HL-60 (cell line): Measurements from ENCODE around the gene CCDC92B.
"Not testable (repeated sequence)": the region's sequence is repeated elsewhere in the genome, so short reads cannot be mapped to it uniquely, and the experiment has no call there.

Experiments used
- DNase-seq, 2 experiments: peaks; one replicate each; pipeline ENCODE4 v3.0.0-alpha.2; 2010 to 2020; ENCODE audit warnings: low read depth in 1 of 2, low spot score in 1 of 2
- H3K27ac ChIP-seq: fragments of 250-450 bp; sonication (Bioruptor Pico); replicated peaks from 2 replicates; pipeline ENCODE4 v1.5.1; 2020; ENCODE audit warnings: mild to moderate bottlenecking, moderate library complexity
- H3K27me3 ChIP-seq: fragments of 250-450 bp; sonication (Bioruptor Pico); 2 replicates; pipeline ENCODE4 v1.5.1; 2021; ENCODE audit warnings: mild to moderate bottlenecking, moderate library complexity; ENCODE audit not compliant: insufficient read depth, poor library complexity, severe bottlenecking
- H3K4me3 ChIP-seq: replicated peaks from 2 replicates; pipeline ENCODE4 v1.5.1; 2011; ENCODE audit warnings: mild to moderate bottlenecking, control low read depth, low read length; ENCODE audit not compliant: insufficient read depth
- GABPA ChIP-seq: IDR thresholded peaks from 2 replicates; pipeline ENCODE4 v1.6.1; 2012; ENCODE audit warnings: low read depth
- POLR2AphosphoS5 ChIP-seq: IDR thresholded peaks from 2 replicates; pipeline ENCODE4 v1.6.1; 2012; ENCODE audit warnings: low read depth
- SPI1 ChIP-seq: IDR thresholded peaks from 2 replicates; pipeline ENCODE4 v1.6.1; 2012; ENCODE audit warnings: low read depth, mild to moderate bottlenecking, borderline replicate concordance
- TF ChIP-seq, protein P1 (sequence below): IDR thresholded peaks from one replicate; pipeline ENCODE4 v1.5.1; 2011; ENCODE audit warnings: low read length, control low read depth, inconsistent platforms; ENCODE audit not compliant: insufficient read depth
- TF ChIP-seq, protein P2 (sequence below): IDR thresholded peaks from 2 replicates; pipeline ENCODE4 v1.6.1; 2012; ENCODE audit warnings: low read depth; ENCODE audit not compliant: insufficient replicate concordance

CCDC92B gene

DNA sequence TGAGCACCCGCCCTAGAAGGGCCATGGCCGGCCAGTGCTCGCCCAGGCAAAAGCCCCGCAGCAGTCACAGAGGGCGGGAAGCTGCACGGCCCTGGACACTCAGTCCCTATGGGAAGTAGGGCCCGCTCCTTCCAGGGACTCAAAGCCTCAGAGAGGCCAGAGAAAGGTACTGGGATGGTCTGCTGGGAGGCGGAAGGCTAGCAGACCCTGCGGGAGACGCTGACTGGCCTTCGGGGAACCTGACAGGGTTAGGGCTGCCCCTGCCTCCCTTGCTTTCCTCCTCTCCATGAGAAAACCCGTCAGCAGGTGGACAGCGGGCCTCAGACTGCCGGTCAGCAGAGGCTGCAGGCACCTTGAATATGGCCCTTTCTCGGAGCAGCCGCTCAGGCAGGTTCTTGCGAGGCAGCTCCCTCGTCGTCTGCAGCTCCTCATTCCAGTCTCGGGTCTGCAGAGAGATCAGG is 49.4 kb downstream of the CCDC92B start:
- H3K4me3 ChIP-seq, result no peak overlapping the region
- no peaks in the 10 kb centered on the region for H3K27me3 ChIP-seq
- DNase-seq, result no peak
- no peak for TF ChIP-seq SPI1
- no peak for TF ChIP-seq GABPA
- TF ChIP-seq, protein P1, sequence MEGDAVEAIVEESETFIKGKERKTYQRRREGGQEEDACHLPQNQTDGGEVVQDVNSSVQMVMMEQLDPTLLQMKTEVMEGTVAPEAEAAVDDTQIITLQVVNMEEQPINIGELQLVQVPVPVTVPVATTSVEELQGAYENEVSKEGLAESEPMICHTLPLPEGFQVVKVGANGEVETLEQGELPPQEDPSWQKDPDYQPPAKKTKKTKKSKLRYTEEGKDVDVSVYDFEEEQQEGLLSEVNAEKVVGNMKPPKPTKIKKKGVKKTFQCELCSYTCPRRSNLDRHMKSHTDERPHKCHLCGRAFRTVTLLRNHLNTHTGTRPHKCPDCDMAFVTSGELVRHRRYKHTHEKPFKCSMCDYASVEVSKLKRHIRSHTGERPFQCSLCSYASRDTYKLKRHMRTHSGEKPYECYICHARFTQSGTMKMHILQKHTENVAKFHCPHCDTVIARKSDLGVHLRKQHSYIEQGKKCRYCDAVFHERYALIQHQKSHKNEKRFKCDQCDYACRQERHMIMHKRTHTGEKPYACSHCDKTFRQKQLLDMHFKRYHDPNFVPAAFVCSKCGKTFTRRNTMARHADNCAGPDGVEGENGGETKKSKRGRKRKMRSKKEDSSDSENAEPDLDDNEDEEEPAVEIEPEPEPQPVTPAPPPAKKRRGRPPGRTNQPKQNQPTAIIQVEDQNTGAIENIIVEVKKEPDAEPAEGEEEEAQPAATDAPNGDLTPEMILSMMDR, result no peak
- TF ChIP-seq POLR2AphosphoS5, result no peak
- TF ChIP-seq, protein P2, sequence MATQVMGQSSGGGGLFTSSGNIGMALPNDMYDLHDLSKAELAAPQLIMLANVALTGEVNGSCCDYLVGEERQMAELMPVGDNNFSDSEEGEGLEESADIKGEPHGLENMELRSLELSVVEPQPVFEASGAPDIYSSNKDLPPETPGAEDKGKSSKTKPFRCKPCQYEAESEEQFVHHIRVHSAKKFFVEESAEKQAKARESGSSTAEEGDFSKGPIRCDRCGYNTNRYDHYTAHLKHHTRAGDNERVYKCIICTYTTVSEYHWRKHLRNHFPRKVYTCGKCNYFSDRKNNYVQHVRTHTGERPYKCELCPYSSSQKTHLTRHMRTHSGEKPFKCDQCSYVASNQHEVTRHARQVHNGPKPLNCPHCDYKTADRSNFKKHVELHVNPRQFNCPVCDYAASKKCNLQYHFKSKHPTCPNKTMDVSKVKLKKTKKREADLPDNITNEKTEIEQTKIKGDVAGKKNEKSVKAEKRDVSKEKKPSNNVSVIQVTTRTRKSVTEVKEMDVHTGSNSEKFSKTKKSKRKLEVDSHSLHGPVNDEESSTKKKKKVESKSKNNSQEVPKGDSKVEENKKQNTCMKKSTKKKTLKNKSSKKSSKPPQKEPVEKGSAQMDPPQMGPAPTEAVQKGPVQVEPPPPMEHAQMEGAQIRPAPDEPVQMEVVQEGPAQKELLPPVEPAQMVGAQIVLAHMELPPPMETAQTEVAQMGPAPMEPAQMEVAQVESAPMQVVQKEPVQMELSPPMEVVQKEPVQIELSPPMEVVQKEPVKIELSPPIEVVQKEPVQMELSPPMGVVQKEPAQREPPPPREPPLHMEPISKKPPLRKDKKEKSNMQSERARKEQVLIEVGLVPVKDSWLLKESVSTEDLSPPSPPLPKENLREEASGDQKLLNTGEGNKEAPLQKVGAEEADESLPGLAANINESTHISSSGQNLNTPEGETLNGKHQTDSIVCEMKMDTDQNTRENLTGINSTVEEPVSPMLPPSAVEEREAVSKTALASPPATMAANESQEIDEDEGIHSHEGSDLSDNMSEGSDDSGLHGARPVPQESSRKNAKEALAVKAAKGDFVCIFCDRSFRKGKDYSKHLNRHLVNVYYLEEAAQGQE, result no peak
- no peak overlapping the region for H3K27ac ChIP-seq

DNA sequence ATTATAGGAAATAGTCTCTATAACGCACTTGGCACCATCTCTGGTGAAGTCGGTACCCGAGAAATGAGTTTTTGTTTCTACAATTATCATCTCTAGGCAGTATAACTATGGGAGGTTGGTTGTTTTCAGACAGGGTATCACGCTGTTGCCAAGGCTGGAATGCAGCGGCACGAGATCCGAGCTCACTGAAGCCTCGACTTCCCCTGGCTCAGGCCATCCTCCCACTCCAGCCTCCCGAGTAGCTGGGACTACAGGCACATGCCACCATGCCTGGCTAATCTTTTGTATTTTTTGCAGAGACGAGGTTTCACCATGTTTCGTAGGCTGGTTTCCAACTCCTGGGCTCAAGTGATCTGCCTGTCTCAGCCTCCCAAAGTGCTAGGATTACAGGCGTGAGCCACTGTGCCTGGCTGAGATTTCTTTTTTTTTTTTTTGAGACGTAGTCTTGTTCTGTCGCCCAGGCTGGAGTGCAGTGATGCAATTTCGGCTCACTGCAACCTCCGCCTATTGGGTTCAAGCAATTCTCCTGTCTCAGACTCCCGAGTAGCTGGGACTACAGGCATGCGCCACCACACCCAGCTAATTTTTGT is 50.1 kb downstream of the CCDC92B start:
- not testable (repeated sequence) for H3K27me3 ChIP-seq, H3K27ac ChIP-seq, DNase-seq, H3K4me3 ChIP-seq

DNA sequence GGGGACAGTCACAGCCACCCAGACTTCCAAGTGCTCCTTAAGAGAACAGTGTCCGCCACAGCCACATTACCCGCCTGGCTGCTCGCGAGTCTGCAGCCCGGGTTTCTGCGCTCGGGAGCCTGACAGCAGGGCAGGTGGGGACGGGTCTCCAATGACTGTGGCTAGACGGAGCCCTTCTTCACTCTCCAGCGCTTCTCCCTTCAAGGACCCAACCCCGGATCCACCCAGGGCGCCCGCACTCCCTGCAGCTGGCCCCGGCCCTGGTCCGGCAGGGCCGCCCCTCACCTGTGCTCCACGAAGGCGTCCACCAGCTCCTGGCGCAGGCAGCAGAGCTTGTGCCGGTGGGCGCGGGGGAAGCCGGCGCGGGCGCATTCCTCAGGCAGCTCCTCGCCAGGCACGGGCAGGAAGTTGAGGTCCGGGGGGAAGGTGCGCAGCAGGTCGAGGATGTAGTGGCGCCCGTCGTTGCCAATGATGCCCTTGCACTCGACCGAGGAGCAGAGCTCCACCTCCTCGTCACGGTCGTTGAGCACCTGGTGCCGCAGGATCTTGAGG is 51.8 kb downstream of the CCDC92B start:
- no peak overlapping the region for H3K27ac ChIP-seq
- no peaks in the 10 kb centered on the region for H3K27me3 ChIP-seq
- TF ChIP-seq, protein P2, result no peak
- TF ChIP-seq, protein P1, result no peak
- TF ChIP-seq POLR2AphosphoS5, result no peak
- DNase-seq, result no peak
- H3K4me3 ChIP-seq, result no peak overlapping the region

DNA sequence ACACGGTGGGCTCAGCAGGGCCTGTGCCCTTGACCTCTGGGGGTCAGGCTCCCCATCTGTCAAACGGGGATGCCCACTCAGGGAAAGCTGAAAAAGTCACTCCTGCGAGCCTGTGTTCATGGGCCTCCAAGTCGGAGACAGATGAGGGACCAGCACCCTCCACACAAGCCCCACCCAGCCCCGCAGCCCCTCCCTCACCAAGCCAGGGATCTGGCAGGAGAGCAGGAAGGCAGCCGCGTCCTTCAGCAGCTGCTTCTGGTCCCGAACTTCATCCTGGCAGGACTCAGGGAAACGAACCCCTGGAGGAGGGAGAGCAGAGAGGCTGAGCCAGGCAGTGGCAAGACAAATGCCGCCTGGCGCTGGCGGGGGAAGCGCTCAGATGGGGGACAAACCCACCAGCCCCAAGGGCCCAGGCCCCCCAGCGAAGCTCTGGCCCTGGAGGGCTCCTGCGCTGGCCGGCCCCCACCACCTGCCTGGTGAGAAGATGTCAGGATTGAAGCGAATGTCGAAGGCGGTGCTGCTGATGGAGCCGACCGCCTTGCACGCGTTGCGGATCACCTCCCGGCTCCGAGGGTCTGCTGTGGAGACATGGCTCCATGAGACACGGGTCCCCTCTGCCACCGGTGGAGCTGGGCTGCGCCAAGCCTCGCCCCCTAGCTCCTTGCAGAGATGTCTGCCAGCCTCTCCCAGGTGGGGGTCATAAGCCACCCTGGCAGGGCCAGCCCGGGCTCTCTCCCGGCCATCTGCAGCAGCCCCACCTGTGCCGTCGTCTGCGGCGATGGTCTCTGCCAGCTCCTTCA is 53.3 kb downstream of the CCDC92B start:
- no peak for DNase-seq
- no peaks in the 10 kb centered on the region for H3K27me3 ChIP-seq
- H3K27ac ChIP-seq, result no peak overlapping the region
- no peak for TF ChIP-seq SPI1
- TF ChIP-seq, protein P2, result no peak
- no peak for TF ChIP-seq GABPA
- no peak for TF ChIP-seq POLR2AphosphoS5
- TF ChIP-seq, protein P1, result no peak
- no peak overlapping the region for H3K4me3 ChIP-seq
